HepG2 (cell line): ENCODE data around the gene SPATC1L. TPM values are rescaled to one million over a fixed set of nuclear protein-coding genes. Genes with fewer than 3 reads are reported as not detected.
A peak's percentile ranks its signal among the peaks of the same experiment; 100 is the strongest.

Experiments
- ATF7-NPFF ChIP-seq: sonication (generic); formaldehyde crosslinking; IDR thresholded peaks from 2 replicates; pipeline ENCODE4 v1.8.1; 2023; ENCODE audit warnings: mild to moderate bottlenecking, low read depth, missing genetic modification reagents, moderate library complexity
- HOXA9 ChIP-seq: sonication (generic); formaldehyde crosslinking; IDR thresholded peaks from 2 replicates; pipeline ENCODE4 v1.8.1; 2022; ENCODE audit warnings: missing genetic modification reagents, mild to moderate bottlenecking, moderate library complexity, borderline replicate concordance
- KDM5B ChIP-seq: sonication (generic); formaldehyde crosslinking; IDR thresholded peaks from 2 replicates; pipeline ENCODE4 v1.4.0; 2020; ENCODE audit warnings: missing genetic modification reagents, mild to moderate bottlenecking, borderline replicate concordance
- MXI1 ChIP-seq: IDR thresholded peaks from 3 replicates; pipeline ENCODE4 v1.6.1; 2012; ENCODE audit warnings: low read depth, low read length, inconsistent platforms, borderline replicate concordance
- MYC ChIP-seq: sonication (generic); formaldehyde crosslinking; IDR thresholded peaks from 2 replicates; pipeline ENCODE4 v1.9.0; 2021; ENCODE audit warnings: missing genetic modification reagents, borderline replicate concordance
- MZF1 ChIP-seq: sonication (generic); formaldehyde crosslinking; IDR thresholded peaks from 2 replicates; pipeline ENCODE4 v1.8.1; 2023; ENCODE audit warnings: mild to moderate bottlenecking, missing genetic modification reagents, borderline replicate concordance
- ONECUT2 ChIP-seq: sonication (generic); formaldehyde crosslinking; IDR thresholded peaks from 2 replicates; pipeline ENCODE4 v1.4.0; 2020; ENCODE audit warnings: missing genetic modification reagents
- SIN3A ChIP-seq: IDR thresholded peaks from 2 replicates; pipeline ENCODE4 v1.6.1; 2011; ENCODE audit warnings: low read depth, mild to moderate bottlenecking, control low read depth, low read length, borderline replicate concordance
- SOX6 ChIP-seq, 2 experiments: fragments of 450-650 bp in 1 of 2; sonication (generic) in 1 of 2; formaldehyde crosslinking in 1 of 2; IDR thresholded peaks; 2 replicates each; pipeline versions ENCODE4 v1.4.0 to v1.6.1; 2017 to 2020; ENCODE audit warnings: antibody characterized with exemption in 1 of 2, mild to moderate bottlenecking in 1 of 2, missing genetic modification reagents in 1 of 2
- TAF1 ChIP-seq: sonication (generic); formaldehyde crosslinking; IDR thresholded peaks from 2 replicates; pipeline ENCODE4 v1.4.0; 2020; ENCODE audit warnings: missing genetic modification reagents
- TEAD3 ChIP-seq: optimal IDR thresholded peaks from 2 replicates; pipeline ENCODE3; 2016; ENCODE audit warnings: borderline replicate concordance
- ZFP41 ChIP-seq: sonication (generic); formaldehyde crosslinking; IDR thresholded peaks from 2 replicates; pipeline ENCODE4 v1.4.0; 2020; ENCODE audit warnings: mild to moderate bottlenecking, missing genetic modification reagents, borderline replicate concordance
- ZNF264 ChIP-seq: sonication (generic); formaldehyde crosslinking; IDR thresholded peaks from 2 replicates; pipeline ENCODE4 v1.4.0; 2020; ENCODE audit warnings: missing genetic modification reagents
- ZNF746 ChIP-seq: sonication (generic); formaldehyde crosslinking; IDR thresholded peaks from 2 replicates; pipeline ENCODE4 v1.8.0; 2022; ENCODE audit warnings: mild to moderate bottlenecking, missing genetic modification reagents
- ZNF777 ChIP-seq: sonication (generic); formaldehyde crosslinking; IDR thresholded peaks from 2 replicates; pipeline ENCODE4 v1.4.0; 2020; ENCODE audit warnings: missing genetic modification reagents
- ZSCAN20 ChIP-seq: sonication (generic); formaldehyde crosslinking; IDR thresholded peaks from 2 replicates; pipeline ENCODE4 v1.4.0; 2020; ENCODE audit warnings: missing genetic modification reagents, mild to moderate bottlenecking, borderline replicate concordance
- polyA plus RNA-seq, 8 experiments: library from polyadenylated mRNA; depleted of rRNA in 3 of 8; stranded (reverse) in 7 of 8; unstranded in 1 of 8; fragments of >200 nt; fragmentation: Illumina TruSeq in 4 of 8; extraction: Trizol in 4 of 8; gene quantifications; 2 replicates each; pipeline versions ENCODE4 v1.2.1 to v1.2.3, GENCODE V29; 2011 to 2016; ENCODE audit warnings: low read depth in 4 of 8, missing spikeins in 1 of 8, mixed read lengths in 1 of 8; ENCODE audit not compliant: insufficient read depth in 1 of 8
- total RNA-seq, 5 experiments: library from RNA; depleted of rRNA; stranded (reverse); fragments of >200 nt; fragmentation: Illumina TruSeq; extraction: Trizol; gene quantifications; 2 replicates each; pipeline ENCODE4 v1.2.3, GENCODE V29; 2016; ENCODE audit warnings: low read depth in 1 of 5
- TF ChIP-seq, protein P1 (sequence below): sonication (generic); formaldehyde crosslinking; IDR thresholded peaks from 2 replicates; pipeline ENCODE4 v1.4.0; 2020; ENCODE audit warnings: mild to moderate bottlenecking, missing genetic modification reagents
- TF ChIP-seq, protein P2 (sequence below): IDR thresholded peaks from 2 replicates; pipeline ENCODE4 v1.6.1; 2016; ENCODE audit warnings: missing compliant biosample characterization, missing genetic modification reagents, borderline replicate concordance
- TF ChIP-seq, protein P3 (sequence below): sonication (generic); formaldehyde crosslinking; IDR thresholded peaks from 2 replicates; pipeline ENCODE4 v1.4.0; 2020; ENCODE audit warnings: missing genetic modification reagents
- TF ChIP-seq, protein P4 (sequence below): sonication (generic); formaldehyde crosslinking; IDR thresholded peaks from 2 replicates; pipeline ENCODE4 v1.5.0; 2020; ENCODE audit warnings: mild to moderate bottlenecking, missing genetic modification reagents, moderate library complexity

Gene SPATC1L
- total and polyA plus RNA-seq, 2 of the 13 experiments (the other 11 are each of a cell fraction or from before 2014, with no cell fraction given): 1.4 to 3.3 TPM

DNA sequence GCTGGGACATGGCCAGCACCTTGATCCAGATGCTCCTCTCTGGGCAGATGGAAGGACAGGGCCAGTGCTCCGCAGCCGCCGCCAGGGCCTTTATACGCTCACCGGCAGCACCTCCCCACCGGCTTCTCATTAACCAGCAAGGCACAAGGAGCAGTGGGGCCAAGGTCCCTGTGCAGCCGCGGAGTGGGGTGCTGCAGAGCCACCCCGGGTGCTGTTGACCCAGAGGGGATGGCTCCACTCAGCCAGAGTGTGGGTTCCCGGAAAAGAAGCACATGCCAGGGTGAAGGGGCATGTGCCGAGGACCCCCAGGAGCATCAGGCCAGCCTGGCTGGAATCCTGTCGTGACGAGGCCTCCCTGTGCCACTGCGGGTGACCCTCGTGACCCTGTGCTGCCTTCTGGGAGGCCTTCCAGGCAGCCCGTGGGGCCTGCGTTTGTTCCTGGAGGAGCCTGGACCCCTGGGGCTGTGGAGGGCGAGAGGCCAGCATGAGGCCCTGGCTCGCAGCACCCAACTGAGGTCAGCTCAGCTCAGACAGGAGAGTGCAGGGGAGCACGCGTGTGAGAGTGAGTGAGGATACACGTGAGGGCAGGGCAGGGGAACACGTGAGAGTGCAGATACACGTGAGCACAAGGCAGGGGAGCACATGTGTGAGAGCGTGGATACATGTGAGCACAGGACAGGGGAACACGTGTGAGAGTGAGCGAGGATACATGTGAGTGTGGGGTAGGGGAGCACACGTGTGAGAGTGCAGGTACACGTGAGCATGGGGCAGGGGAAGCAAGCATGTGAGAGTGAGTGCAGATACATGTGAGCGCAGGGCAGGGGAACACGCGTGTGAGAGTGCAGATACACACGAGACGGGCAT is 28.5 kb downstream of the SPATC1L start, which contains the start of gene FTCD (continued):
- TF ChIP-seq ZNF746 (CRISPR knock-in tag) (peak; percentile 56; the same call in 1 of the 2 replicates), KDM5B (CRISPR knock-in tag) (peak; percentile 90; the same call in 1 of the 2 replicates), MYC (CRISPR knock-in tag) (peak; percentile 77), ZNF264 (CRISPR knock-in tag) (peak; percentile 57; the same call in 1 of the 2 replicates), ONECUT2 (no peak), ATF7-NPFF (CRISPR knock-in tag) (peak; percentile 57; the same call in 1 of the 2 replicates), ZSCAN20 (CRISPR knock-in tag) (no peak), ZFP41 (peak; percentile 26; the same call in 1 of the 2 replicates), TAF1 (CRISPR knock-in tag) (peak; percentile 93), MXI1 (peak; percentile 49; the same call in 1 of the 3 replicates), ZNF777 (CRISPR knock-in tag) (peak; percentile 45; the same call in 1 of the 2 replicates), SIN3A (peak; percentile 71; the same call in 1 of the 2 replicates), MZF1 (CRISPR knock-in tag) (no peak), TEAD3 (CRISPR knock-in tag) (peak; percentile 34), HOXA9 (CRISPR knock-in tag) (peak; percentile 81; the same call in 1 of the 2 replicates), SOX6 (IDR thresholded peaks at IDR 0.05) (no peak), SOX6 (CRISPR knock-in tag; IDR thresholded peaks at IDR 0.05) (peak; percentile 54)
- TF ChIP-seq, protein P1, sequence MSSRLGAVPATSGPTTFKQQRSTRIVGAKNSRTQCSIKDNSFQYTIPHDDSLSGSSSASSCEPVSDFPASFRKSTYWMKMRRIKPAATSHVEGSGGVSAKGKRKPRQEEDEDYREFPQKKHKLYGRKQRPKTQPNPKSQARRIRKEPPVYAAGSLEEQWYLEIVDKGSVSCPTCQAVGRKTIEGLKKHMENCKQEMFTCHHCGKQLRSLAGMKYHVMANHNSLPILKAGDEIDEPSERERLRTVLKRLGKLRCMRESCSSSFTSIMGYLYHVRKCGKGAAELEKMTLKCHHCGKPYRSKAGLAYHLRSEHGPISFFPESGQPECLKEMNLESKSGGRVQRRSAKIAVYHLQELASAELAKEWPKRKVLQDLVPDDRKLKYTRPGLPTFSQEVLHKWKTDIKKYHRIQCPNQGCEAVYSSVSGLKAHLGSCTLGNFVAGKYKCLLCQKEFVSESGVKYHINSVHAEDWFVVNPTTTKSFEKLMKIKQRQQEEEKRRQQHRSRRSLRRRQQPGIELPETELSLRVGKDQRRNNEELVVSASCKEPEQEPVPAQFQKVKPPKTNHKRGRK (CRISPR knock-in tag): no peak
- TF ChIP-seq, protein P2, sequence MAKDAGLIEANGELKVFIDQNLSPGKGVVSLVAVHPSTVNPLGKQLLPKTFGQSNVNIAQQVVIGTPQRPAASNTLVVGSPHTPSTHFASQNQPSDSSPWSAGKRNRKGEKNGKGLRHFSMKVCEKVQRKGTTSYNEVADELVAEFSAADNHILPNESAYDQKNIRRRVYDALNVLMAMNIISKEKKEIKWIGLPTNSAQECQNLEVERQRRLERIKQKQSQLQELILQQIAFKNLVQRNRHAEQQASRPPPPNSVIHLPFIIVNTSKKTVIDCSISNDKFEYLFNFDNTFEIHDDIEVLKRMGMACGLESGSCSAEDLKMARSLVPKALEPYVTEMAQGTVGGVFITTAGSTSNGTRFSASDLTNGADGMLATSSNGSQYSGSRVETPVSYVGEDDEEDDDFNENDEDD (CRISPR knock-in tag): peak; percentile 17; the same call in 1 of the 2 replicates
- TF ChIP-seq, protein P3, sequence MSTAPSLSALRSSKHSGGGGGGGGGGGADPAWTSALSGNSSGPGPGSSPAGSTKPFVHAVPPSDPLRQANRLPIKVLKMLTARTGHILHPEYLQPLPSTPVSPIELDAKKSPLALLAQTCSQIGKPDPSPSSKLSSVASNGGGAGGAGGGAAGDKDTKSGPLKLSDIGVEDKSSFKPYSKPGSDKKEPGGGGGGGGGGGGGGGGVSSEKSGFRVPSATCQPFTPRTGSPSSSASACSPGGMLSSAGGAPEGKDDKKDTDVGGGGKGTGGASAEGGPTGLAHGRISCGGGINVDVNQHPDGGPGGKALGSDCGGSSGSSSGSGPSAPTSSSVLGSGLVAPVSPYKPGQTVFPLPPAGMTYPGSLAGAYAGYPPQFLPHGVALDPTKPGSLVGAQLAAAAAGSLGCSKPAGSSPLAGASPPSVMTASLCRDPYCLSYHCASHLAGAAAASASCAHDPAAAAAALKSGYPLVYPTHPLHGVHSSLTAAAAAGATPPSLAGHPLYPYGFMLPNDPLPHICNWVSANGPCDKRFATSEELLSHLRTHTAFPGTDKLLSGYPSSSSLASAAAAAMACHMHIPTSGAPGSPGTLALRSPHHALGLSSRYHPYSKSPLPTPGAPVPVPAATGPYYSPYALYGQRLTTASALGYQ: no peak
- TF ChIP-seq, protein P4, sequence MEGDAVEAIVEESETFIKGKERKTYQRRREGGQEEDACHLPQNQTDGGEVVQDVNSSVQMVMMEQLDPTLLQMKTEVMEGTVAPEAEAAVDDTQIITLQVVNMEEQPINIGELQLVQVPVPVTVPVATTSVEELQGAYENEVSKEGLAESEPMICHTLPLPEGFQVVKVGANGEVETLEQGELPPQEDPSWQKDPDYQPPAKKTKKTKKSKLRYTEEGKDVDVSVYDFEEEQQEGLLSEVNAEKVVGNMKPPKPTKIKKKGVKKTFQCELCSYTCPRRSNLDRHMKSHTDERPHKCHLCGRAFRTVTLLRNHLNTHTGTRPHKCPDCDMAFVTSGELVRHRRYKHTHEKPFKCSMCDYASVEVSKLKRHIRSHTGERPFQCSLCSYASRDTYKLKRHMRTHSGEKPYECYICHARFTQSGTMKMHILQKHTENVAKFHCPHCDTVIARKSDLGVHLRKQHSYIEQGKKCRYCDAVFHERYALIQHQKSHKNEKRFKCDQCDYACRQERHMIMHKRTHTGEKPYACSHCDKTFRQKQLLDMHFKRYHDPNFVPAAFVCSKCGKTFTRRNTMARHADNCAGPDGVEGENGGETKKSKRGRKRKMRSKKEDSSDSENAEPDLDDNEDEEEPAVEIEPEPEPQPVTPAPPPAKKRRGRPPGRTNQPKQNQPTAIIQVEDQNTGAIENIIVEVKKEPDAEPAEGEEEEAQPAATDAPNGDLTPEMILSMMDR: peak; percentile 35; the same call in 1 of the 2 replicates
